HEK293 (cell line): ENCODE data around the gene EGFR.

ENCODE experiments used
- TCF7L2 ChIP-seq: IDR thresholded peaks from 2 replicates; pipeline ENCODE4 v1.6.1; 2011; ENCODE audit warnings: low read depth, mild to moderate bottlenecking, inconsistent platforms, low read length, moderate library complexity, borderline replicate concordance
- ZFP3 ChIP-seq: fragments of 450-650 bp; formaldehyde crosslinking; IDR thresholded peaks from 2 replicates; pipeline ENCODE4 v1.5.1; 2016; ENCODE audit warnings: low read depth, missing biosample characterization, missing genetic modification characterization
- ZNF114 ChIP-seq: fragments of 450-650 bp; formaldehyde crosslinking; IDR thresholded peaks from 2 replicates; pipeline ENCODE4 v1.5.0; 2017; ENCODE audit warnings: missing biosample characterization, missing genetic modification characterization
- ZNF274 ChIP-seq, 2 experiments: fragments of 200-500 bp in 1 of 2; fragments of 450-650 bp in 1 of 2; sonication (Bioruptor generic) in 1 of 2; formaldehyde crosslinking in 1 of 2; IDR thresholded peaks; 2 replicates each; pipeline versions ENCODE4 v1.5.1 to v1.6.1; 2014 to 2016; ENCODE audit warnings: borderline replicate concordance in 1 of 2, inconsistent platforms in 1 of 2, low read length in 1 of 2, missing biosample characterization in 1 of 2, missing genetic modification characterization in 1 of 2
- ZNF501 ChIP-seq: fragments of 450-650 bp; formaldehyde crosslinking; IDR thresholded peaks from 2 replicates; pipeline ENCODE4 v1.5.1; 2016; ENCODE audit warnings: missing biosample characterization, missing genetic modification characterization
- ZNF558 ChIP-seq: fragments of 450-650 bp; formaldehyde crosslinking; IDR thresholded peaks from 2 replicates; pipeline ENCODE4 v1.5.1; 2016; ENCODE audit warnings: missing biosample characterization, missing genetic modification characterization
- ZNF571 ChIP-seq: fragments of 450-650 bp; formaldehyde crosslinking; IDR thresholded peaks from 2 replicates; pipeline ENCODE4 v1.5.0; 2017; ENCODE audit warnings: missing biosample characterization, missing genetic modification characterization
- ZNF654 ChIP-seq: fragments of 450-650 bp; formaldehyde crosslinking; IDR thresholded peaks from 2 replicates; pipeline ENCODE4 v1.5.1; 2016; ENCODE audit warnings: low read depth, missing biosample characterization, missing genetic modification characterization
- TF ChIP-seq, protein P1 (sequence below): fragments of 450-650 bp; formaldehyde crosslinking; IDR thresholded peaks from 2 replicates; pipeline ENCODE4 v1.5.1; 2016; ENCODE audit warnings: missing biosample characterization, missing genetic modification characterization
- TF ChIP-seq, protein P2 (sequence below): fragments of 450-650 bp; formaldehyde crosslinking; IDR thresholded peaks from 2 replicates; pipeline ENCODE4 v1.5.1; 2016; ENCODE audit warnings: missing biosample characterization, missing genetic modification characterization

DNA sequence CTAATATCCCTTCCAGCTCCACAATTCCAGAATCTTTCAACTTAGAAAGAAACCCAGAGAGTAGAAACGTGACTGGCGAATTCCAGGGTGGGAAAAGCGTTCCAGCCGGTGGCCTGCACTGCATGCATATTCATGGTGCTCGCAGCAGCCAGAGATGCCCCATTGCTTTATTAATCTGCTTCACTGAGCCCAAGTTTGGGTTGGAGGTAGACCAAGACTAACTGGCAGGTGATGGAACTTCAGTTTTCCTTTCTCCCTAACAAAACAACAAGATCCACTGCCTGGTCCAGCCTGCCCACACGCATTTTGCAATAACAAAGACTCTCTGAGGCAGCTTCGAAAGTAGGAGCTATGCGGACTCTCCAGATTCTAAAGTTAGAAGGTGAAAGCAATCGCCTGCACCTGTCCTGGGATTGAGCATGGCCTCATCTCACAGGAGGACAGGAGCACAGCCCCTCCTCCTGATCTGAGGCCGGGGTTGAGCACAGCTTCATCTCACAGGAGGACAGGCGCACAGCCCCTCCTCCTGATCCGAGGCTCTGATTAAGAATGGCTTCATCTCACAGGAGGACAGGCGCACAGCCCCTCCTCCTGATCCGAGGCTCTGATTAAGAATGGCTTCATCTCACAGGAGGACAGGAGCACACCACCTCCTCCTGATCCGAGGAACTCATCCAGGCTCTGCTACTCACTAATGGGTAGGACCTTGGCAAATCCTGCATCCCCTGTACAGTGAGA lies 218.5 kb downstream of the EGFR start:
- no peak for TF ChIP-seq ZFP3 (tag by site-specific recombination)
- TF ChIP-seq ZNF501 (tag by site-specific recombination): no peak
- TF ChIP-seq, protein P1, sequence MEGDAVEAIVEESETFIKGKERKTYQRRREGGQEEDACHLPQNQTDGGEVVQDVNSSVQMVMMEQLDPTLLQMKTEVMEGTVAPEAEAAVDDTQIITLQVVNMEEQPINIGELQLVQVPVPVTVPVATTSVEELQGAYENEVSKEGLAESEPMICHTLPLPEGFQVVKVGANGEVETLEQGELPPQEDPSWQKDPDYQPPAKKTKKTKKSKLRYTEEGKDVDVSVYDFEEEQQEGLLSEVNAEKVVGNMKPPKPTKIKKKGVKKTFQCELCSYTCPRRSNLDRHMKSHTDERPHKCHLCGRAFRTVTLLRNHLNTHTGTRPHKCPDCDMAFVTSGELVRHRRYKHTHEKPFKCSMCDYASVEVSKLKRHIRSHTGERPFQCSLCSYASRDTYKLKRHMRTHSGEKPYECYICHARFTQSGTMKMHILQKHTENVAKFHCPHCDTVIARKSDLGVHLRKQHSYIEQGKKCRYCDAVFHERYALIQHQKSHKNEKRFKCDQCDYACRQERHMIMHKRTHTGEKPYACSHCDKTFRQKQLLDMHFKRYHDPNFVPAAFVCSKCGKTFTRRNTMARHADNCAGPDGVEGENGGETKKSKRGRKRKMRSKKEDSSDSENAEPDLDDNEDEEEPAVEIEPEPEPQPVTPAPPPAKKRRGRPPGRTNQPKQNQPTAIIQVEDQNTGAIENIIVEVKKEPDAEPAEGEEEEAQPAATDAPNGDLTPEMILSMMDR: no peak
- no peak for TF ChIP-seq ZNF558 (tag by site-specific recombination)
- TF ChIP-seq TCF7L2: no peak
- TF ChIP-seq ZNF274 (IDR thresholded peaks at IDR 0.05; ENCODE audit: low read length): no peak
- TF ChIP-seq ZNF274 (tag by site-specific recombination; IDR thresholded peaks at IDR 0.05; ENCODE audit: borderline replicate concordance): no peak
- TF ChIP-seq ZNF114 (tag by site-specific recombination): no peak
- no peak for TF ChIP-seq ZNF571 (tag by site-specific recombination)
- no peak for TF ChIP-seq ZNF654 (tag by site-specific recombination)
- TF ChIP-seq, protein P2, sequence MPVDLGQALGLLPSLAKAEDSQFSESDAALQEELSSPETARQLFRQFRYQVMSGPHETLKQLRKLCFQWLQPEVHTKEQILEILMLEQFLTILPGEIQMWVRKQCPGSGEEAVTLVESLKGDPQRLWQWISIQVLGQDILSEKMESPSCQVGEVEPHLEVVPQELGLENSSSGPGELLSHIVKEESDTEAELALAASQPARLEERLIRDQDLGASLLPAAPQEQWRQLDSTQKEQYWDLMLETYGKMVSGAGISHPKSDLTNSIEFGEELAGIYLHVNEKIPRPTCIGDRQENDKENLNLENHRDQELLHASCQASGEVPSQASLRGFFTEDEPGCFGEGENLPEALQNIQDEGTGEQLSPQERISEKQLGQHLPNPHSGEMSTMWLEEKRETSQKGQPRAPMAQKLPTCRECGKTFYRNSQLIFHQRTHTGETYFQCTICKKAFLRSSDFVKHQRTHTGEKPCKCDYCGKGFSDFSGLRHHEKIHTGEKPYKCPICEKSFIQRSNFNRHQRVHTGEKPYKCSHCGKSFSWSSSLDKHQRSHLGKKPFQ (tag by site-specific recombination): no peak
